Skeletal muscle tissue (tissue), 5 donors: ENCODE data around the gene OR6N1. TPM values are rescaled to one million over a fixed set of nuclear protein-coding genes. Genes with fewer than 3 reads are reported as not detected.

Experiments
- H3K27ac ChIP-seq: one replicate; pipeline ENCODE4 v1.7.0; 2013; ENCODE audit warnings: mild to moderate bottlenecking, low read depth, low read length, inconsistent platforms
- H3K27me3 ChIP-seq, 3 donors: one replicate each; pipeline ENCODE4 v1.7.0; 2013; ENCODE audit warnings: low read length in 3 of 3; ENCODE audit not compliant: control insufficient read depth in 3 of 3, insufficient read depth in 3 of 3
- H3K36me3 ChIP-seq, 3 donors: one replicate each; pipeline ENCODE4 v1.7.0; 2013; ENCODE audit warnings: low read length in 3 of 3; ENCODE audit not compliant: control insufficient read depth in 3 of 3, insufficient read depth in 3 of 3
- H3K4me1 ChIP-seq, 3 donors: one replicate each; pipeline ENCODE4 v1.7.0; 2013; ENCODE audit warnings: low read length in 3 of 3, mild to moderate bottlenecking in 3 of 3; ENCODE audit not compliant: control insufficient read depth in 3 of 3, insufficient read depth in 3 of 3
- H3K4me3 ChIP-seq, 3 donors: one replicate each; pipeline ENCODE4 v1.7.0; 2013; ENCODE audit warnings: low read length in 3 of 3
- H3K9ac ChIP-seq, 3 donors: one replicate each; pipeline ENCODE4 v1.7.0; 2013; ENCODE audit warnings: low read length in 3 of 3, mild to moderate bottlenecking in 3 of 3, moderate library complexity in 2 of 3, low read depth in 1 of 3
- H3K9me3 ChIP-seq, 3 donors: one replicate each; pipeline ENCODE4 v1.7.0; 2013; ENCODE audit warnings: low read length in 3 of 3; ENCODE audit not compliant: control insufficient read depth in 3 of 3
- small RNA-seq: library from RNA; depleted of rRNA; stranded (forward); fragments of <200 nt; gene quantifications from one replicate; pipeline ENCODE3, GENCODE V24; 2014
- total RNA-seq: library from RNA; depleted of rRNA; stranded (reverse); fragments of >200 nt; gene quantifications from one replicate; pipeline ENCODE4 v1.2.3, GENCODE V29; 2014
- donor health status: Osteomylitis.

Gene OR6N1
- total RNA-seq, 1 donor from 2014 or later = not detected

GRCh38 chr1:158719664-158720063 lies 52.3 kb downstream of the OR6N1 start:
- H3K9ac ChIP-seq = no peak overlapping the region
- H3K36me3 ChIP-seq = no peaks in the 10 kb centered on the region
- no peaks in the 10 kb centered on the region for H3K9me3 ChIP-seq
- no peak overlapping the region for H3K4me3 ChIP-seq
- no peaks in the 10 kb centered on the region for H3K4me1 ChIP-seq
- no peak overlapping the region for H3K27ac ChIP-seq
- H3K27me3 ChIP-seq = no peaks in the 10 kb centered on the region

- Histone ChIP-seq H3K27me3 (no peaks in the 10 kb centered on the region), H3K9ac (no peak overlapping the region), H3K36me3 (no peaks in the 10 kb centered on the region), H3K27ac (no peak overlapping the region), H3K4me1 (no peaks in the 10 kb centered on the region), H3K9me3 (no peaks in the 10 kb centered on the region), H3K4me3 (no peak overlapping the region)
Measured at GRCh38 chr1:158717344-158717743, 54.7 kb downstream of the OR6N1 start.

DNA sequence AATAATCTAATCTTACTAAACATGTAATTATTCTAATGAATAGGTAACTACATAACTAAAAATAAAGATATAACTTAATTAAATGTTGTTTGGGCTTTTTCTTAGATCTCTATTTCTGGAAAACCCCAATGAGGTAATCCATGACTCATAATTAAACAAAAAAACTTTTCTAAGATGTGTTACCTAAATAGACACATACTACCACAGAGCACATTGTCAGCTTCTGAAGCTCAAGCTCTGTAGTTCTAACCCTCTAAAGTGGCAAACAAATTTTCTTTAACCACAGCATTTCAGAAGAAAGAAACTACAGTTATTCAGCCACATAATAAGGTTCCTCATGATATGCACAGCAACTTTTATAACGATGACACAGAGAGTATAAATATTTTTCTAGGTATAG lies 55.7 kb downstream of the OR6N1 start:
- H3K4me3 ChIP-seq = no peak overlapping the region

DNA sequence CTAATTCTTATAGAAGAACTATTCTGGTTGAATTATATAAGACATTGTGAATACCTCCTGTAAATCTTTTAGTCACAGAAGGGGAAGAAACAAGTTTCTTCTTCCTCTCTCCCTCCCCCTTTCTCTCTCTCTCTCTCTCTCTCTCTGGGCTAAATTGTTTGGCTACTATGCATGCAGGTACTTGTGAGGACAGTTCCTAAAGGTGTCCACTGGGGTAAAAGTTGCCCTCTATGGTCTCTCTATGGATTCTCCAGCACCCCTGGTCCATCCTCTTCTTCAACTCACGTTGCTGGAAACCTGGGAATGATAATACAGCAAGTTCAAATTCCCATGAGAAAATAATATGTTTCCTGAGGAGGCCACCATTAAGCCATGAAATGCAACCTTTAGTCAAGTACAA lies 57.2 kb downstream of the OR6N1 start:
- Histone ChIP-seq H3K4me1 (no peaks in the 10 kb centered on the region), H3K9ac (no peak overlapping the region), H3K4me3 (no peak overlapping the region), H3K27me3 (no peaks in the 10 kb centered on the region), H3K36me3 (no peaks in the 10 kb centered on the region), H3K9me3 (no peaks in the 10 kb centered on the region), H3K27ac (no peak overlapping the region)

More for the DNA sequence above, 55.7 kb downstream of the OR6N1 start:
- Histone ChIP-seq H3K36me3 (no peaks in the 10 kb centered on the region), H3K27ac (no peak overlapping the region), H3K9me3 (no peaks in the 10 kb centered on the region), H3K27me3 (no peaks in the 10 kb centered on the region), H3K4me1 (no peaks in the 10 kb centered on the region), H3K9ac (no peak overlapping the region)

Small RNA genes within 50 kb of the gene (small RNA-seq; reads per million reads assigned to genes)
- not detected for gene OR2AQ1P

Other genes with a start within 250 kb of the OR6N1 start
- not detected for gene OR6Y1, start 217.8 kb downstream of the OR6N1 start, total RNA-seq
- gene OR6P1, start 201.6 kb downstream of the OR6N1 start, total RNA-seq = not detected
- gene OR10X1, start 192.3 kb downstream of the OR6N1 start, total RNA-seq = not detected
- gene OR10Z1, start 166.9 kb downstream of the OR6N1 start, total RNA-seq = not detected
- gene SPTA1, start 85.5 kb downstream of the OR6N1 start, total RNA-seq = 4.7 TPM
- not detected for gene OR6K2, start 71.5 kb downstream of the OR6N1 start, total RNA-seq
- gene OR6K3, start 51.5 kb downstream of the OR6N1 start, total RNA-seq = not detected
- not detected for gene OR6K6, start 17.5 kb downstream of the OR6N1 start, total RNA-seq
- not detected for gene OR6N2, start 9.0 kb upstream of the OR6N1 start, total RNA-seq
- gene MNDA, start 59.2 kb upstream of the OR6N1 start, total RNA-seq = 4.7 TPM
- gene PYHIN1, start 159.4 kb upstream of the OR6N1 start, total RNA-seq = not detected
- gene IFI16, start 237.7 kb upstream of the OR6N1 start, total RNA-seq = 16.2 TPM